NOMO-1 (cell line): ENCODE data around the gene CACNA2D3.

Experiments
- DNase-seq, 2 experiments: peaks; one replicate each; lab custom pipeline; 2025; ENCODE audit not compliant: unreplicated experiment in 2 of 2; lab: John Stamatoyannopoulos, UW

CACNA2D3 gene

GRCh38 chr3:54931182-54931581, 808.8 kb downstream of the CACNA2D3 start:
- DNase-seq: no peak

DNA sequence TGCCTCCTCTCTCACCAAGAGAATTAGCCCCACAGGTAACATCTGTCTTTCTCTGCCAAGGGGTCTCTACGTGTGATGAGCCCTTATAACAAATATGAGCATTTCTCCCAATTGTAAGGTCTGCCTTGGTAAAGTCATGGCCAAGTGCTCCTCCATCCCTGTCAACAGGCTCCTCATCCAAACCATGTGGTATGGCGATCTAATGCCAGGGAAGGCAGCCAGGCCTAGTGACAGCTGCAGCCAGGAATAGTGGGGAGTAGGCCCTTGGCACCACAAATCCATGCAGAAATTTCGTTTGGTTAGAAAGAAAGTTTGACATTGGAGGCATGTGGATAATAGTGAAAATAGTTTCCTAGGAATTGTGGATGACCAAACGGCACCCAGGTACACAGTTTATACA, 810.3 kb downstream of the CACNA2D3 start:
- DNase-seq: no peak

- DNase-seq: no peak
Measured at GRCh38 chr3:54935869-54936268, 813.5 kb downstream of the CACNA2D3 start.

DNA sequence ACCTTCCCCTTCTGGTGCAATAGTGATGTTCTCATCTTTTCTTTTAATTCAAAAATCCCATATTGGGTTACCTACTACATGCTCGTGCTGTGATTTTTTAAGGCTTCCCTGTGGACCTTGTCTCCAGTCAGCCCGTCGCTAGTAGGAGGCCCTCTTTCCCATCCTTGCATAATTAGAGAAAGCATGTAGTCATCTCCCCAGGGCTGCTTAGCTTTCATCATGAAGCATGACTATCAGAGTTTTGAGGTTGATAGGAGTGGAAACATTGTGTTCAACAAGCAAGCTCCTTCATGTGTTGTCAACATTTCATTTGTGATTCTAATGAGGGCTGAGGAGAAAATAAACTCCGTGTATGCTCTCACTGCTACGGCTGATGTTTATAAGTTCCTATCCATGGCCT, 814.2 kb downstream of the CACNA2D3 start:
- no peak for DNase-seq

DNA sequence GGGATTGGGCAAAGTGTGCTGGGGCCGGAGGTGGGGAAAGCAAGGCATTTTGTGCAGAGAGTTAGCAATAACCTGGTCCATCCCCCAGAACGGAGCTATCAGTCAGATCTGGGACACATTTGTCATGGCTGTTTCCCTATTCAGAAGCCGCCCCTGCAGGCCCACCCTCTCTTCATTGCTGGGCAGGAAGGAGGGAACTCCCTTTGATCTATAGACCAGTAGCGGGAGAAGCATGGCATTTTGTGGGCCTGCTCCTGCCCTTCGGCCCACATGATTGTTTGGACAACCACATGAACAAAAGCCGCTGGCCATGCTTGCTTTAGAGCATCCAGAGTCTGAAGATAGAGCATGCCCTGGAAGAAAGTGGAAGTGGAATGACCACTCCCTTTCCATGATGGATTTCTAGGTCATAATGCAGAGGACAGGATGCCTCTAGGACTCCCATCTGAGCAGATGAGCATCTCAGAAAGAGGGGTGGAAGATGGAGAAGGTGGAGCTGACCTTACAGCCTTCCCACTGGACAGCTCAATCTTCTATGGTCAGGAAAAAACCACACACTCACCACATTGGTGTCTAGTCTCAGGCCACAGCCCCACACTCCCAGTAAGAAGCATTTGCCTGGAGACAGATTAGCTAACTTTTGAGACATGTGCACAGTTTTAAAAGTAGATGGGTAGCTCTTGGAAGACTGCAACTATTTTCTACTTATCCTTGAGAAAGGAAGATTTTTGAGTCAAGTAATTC, 817.4 kb downstream of the CACNA2D3 start:
- no peak for DNase-seq

DNA sequence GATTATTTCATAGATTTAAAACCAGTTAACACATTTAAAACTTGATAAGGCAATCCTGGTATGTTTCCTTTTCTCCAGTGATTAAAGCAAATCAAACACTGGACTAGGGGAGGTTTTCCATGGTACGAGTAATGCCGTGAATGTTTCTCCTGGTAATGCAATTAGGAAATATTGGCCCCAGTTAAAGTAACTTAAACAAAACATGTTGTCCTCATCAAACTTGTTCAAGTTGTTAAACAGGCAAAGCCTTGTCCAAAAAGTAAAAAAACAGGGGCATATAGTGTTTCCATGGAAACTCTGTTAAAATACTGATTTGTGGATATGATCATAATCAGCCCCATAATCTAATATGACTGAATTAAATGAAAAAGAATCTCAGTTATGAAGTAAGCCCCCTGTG, 818.6 kb downstream of the CACNA2D3 start:
- no peak for DNase-seq

- DNase-seq: no peak
Measured at GRCh38 chr3:54941690-54942362, 819.5 kb downstream of the CACNA2D3 start.

DNA sequence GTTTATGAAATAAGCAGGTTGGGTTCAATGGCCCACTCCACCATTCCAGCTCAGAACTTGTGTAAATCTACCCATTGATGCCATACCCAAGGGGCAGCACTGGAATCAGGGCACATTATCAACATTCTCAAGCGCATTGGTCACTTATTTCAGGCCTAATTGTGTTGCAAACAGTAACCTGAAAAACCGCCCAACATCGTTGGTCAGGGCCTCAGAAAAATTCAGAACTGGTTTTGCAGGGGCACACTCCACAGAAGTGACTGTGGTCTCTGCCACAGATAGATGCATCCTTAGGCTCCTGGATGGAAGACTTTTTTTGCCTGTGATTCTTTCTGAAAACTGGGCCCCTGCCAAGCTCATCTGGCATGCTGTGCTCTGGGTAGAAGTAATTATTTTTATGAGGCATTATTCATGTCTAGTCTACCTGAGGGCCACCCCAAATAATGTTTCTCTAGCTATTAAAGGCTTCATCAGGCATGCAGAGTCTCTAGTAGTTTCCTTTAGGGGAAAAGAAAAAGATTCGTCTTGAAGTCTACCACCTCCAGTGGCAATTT, 827.2 kb downstream of the CACNA2D3 start:
- DNase-seq: no peak

- DNase-seq: no peak
Measured at GRCh38 chr3:54950391-54951003, 828.1 kb downstream of the CACNA2D3 start.

GRCh38 chr3:54951405-54951804, 829.1 kb downstream of the CACNA2D3 start:
- DNase-seq: peak; percentile 28 to 56

- DNase-seq: no peak
Measured at GRCh38 chr3:54954022-54954421, 831.7 kb downstream of the CACNA2D3 start.

DNA sequence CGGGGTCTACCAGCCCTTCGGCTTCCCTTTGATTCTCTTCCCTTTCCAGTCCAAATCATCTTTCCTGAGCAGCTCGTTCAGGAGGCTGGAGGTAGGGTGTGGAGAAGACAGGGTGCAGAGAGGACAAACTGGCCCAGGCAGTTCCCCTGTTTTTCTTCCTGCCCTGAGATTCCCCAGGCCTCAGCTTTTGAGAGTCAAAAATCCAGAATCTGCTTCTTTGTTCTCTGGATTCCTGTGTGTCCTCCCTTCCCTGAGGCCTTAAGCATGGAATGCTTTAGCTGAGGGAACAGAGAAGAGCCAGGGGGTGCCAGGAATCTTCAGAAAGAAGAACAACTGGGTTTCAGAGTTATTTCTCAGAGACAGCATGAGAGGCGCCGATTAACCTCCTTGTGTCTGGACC, 832.2 kb downstream of the CACNA2D3 start:
- no peak for DNase-seq

GRCh38 chr3:54955496-54955895, 833.1 kb downstream of the CACNA2D3 start:
- DNase-seq: no peak

DNA sequence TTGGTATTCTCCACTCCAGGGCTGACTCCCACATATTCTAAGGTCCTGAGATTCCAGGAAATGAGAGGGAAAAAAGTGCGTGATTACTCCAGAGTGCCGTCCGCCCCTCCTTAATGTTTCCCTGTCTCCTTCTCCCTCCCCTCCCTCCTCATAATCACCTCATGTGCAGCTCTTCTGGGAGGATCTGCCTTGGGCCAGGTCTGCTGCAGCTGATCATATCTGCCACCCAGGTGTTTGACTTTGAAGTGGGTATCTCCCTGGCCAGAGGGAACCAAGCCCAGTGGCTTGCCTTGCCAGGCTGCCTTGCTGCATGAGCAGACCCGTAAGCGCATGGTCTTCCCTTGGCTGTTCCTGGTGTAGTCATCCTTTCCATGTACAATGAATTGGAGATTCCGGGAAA, 833.6 kb downstream of the CACNA2D3 start:
- DNase-seq: no peak

DNA sequence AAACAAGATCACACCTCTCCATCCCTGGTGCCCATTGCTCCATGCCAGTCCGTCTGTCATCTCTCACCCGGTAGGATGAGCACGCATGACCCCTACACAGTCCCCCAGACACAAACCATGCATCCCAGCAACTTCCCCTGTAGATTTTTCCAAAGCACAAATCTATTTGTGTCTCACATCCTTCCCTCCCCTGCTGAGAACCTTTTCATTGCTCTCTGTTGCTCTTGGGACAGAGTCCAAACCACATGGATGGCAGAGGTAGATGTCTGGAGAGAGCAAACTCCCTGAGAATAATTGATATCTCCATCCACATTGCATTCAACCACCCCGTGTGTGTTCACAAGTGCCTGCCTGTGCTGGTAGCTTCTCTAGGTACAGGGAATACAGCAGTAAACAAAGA, 835.4 kb downstream of the CACNA2D3 start:
- DNase-seq: no peak

DNA sequence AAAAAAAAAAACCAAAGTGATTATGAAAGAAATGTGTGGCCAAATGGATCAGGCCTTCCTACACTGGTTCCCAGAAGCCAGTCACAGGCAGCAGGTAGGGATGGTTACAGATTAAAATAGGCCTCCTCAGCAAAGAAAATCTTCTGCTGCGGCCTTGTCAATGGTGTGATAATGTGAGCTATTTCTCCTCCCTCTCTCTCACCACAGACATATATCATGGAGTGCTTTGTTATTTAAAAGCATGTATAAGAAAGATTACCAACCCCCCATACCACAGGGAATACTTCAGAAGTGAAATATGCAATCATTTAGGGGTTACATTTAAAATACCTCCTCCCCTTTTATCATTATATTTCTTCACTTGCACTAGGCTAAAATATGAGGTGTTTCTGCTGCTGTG, 837.7 kb downstream of the CACNA2D3 start:
- no peak for DNase-seq

DNA sequence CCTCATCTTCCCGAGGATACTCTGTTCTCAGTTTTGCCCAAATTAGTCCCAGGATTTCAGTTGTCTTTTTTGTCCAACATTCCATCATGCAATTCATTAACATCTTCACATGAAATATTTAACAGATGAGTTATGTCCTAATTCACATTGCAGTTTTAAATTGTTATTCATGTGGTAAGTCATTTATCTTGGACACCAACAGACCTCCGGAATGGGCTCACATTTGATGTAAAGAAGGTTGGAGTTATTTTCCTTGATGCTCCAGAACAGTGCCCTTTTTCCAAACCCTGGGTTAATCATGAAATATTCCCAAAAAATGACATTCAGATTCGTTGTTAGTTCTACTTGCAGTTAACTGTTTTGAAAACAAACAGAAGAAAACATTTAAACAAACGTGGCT, 838.3 kb downstream of the CACNA2D3 start:
- DNase-seq: no peak

GRCh38 chr3:54962200-54962599, 839.8 kb downstream of the CACNA2D3 start:
- no peak for DNase-seq

DNA sequence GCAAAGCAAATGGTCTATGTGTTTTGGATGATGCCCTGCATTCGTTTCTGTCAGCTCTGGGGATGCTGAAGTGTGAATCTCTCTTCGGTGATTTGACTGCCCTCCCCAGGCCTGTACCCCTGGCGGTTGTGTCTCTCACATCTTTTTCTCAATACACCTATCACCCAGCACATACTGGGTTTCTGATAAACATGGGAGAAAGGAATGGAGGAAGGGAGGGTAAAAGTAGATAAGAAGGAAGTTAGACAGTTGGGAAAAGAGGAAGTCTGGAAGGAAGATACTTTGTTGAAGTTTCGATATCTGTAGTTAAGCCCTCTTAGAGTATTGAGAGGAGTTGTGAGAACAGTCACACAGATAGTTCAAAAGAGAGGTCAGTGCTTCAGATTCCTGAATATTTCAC, 841.3 kb downstream of the CACNA2D3 start:
- peak; percentile 24 to 60 for DNase-seq

DNA sequence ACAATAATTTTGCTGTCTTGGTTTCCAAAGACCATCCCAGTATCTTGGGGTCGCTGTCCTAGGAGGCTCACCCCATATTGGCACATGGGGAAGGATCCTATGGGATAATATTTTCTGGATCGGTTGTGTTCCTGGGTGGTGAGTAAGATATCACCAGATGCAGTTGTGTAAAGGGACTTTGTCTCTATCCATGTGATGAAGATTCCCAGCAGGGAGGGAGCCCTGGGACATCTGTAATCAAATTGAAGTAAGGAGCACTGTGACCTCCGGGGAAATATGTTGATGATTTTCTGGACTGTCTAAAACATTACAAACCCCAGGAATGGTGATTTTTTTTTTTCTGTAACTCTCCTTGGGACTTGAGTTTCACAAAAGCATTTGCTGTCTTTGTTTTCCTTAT, 841.7 kb downstream of the CACNA2D3 start:
- no peak for DNase-seq

- DNase-seq: no peak
Measured at GRCh38 chr3:54965746-54966145, 843.4 kb downstream of the CACNA2D3 start.

GRCh38 chr3:54966979-54967378, 844.6 kb downstream of the CACNA2D3 start:
- DNase-seq: no peak
